HG02759 (cell line): ENCODE measurements around the gene PKNOX1.
"Not testable (repeated sequence)": the region's sequence is repeated elsewhere in the genome, so short reads cannot be mapped to it uniquely, and the experiment has no call there.

ENCODE experiments used
- ATAC-seq: cut with Tn5 transposase; IDR thresholded peaks from one replicate; pipeline ENCODE4 v1.9.1; 2021; ENCODE audit warnings: mild to moderate bottlenecking, moderate library complexity; ENCODE audit not compliant: unreplicated experiment

The PKNOX1 gene

GRCh38 chr21:42949094-42949755, 25.1 kb upstream of the PKNOX1 start:
- not testable (repeated sequence) for ATAC-seq

DNA sequence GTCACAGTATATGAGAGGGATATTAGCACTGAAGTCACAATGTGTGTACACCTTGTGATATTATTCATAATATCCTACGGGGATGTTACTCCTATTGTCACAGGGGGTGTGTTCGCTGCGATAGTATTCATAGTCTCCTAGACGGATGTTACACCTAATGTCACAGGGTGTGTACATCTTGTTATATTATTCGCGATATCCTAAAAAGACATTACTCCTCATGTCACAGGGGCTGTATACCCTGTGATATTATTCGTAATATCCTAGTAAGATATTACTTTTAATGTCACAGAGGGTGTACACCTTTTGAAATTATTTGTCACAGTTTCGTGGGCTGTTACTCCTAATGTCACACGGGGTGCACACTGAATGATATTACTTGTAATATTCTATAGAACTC, 23.2 kb upstream of the PKNOX1 start:
- not testable (repeated sequence) for ATAC-seq

DNA sequence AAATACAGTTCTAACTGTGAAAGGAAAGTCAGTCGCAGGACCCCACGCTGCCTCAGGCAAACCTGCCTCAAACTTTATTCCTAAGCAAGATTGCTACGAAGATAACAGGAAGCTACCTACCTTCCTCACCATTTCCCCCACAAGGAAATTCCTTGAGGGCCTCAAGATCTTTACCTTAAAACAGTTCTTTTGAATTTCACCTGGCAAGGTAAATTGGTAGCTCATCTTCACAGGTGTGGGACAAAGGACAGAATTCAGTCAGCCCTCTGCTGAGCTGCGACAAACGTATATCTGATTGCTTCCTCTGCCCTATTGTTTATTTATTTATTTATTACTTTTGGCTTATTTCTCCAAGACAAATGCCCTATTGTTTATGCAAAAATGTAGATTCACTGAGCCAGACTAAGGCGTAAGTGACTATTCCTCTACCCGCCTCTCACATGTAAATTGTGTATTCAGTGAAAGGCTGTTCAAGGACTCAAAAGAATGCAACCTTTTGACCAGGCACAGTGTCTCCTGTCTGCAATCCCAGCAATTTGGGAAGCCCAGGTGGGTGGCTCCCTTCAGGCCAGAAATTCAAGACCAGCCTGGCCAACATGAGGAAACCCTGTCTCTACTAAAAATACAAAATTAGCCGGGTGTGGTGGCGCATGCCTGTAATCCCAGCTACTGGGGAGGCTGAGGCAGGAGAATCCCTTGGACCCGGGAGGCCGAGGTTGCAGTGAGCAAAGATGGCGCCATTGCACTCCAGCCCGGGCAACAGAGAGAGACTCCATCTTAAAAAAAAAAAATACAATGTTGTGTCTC, 17.3 kb upstream of the PKNOX1 start:
- ATAC-seq, result peak; percentile 97

GRCh38 chr21:42958122-42958521, 16.2 kb upstream of the PKNOX1 start:
- ATAC-seq, result not testable (repeated sequence)

DNA sequence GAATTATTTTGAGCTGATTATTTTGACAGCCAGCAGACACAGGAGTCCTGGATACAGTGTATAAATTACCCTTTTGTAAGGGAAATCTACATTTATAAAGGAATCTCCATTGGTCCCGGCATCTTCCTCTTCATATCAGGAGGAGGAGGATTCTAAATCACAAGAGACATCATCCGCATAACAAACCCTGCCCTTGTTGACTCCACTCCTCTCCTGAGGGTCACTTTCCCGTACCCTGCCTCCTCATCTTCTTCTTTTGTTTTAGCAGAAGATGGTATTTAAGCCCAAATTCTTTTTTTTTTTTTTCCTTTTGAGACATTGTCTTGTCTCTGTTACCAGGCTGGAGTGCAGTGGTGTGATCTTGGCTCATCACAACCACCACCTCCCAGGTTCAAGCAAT, 14.6 kb upstream of the PKNOX1 start:
- ATAC-seq, result no peak

- ATAC-seq, result no peak
Observed at GRCh38 chr21:42962380-42963007, 11.9 kb upstream of the PKNOX1 start.

DNA sequence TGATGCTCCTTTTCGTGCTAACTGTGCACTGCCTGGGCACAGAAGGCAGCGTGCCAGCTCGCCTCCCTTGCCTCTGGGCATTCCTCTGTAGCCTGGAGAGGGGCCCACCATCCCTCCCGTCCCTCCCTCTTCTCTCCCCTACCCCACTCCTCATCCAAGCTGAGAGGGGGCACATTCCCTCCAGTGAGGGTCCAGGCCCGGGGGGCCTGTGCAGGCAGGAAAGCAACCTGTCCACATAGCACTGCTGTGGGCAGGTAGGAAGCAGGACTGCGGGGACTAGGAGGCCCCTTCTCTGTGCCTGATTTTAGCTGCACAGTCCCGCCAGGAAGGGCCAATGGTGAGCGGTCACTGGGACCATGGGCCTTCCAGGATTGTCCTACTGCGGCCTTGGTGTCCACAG, 10.3 kb upstream of the PKNOX1 start:
- no peak for ATAC-seq

DNA sequence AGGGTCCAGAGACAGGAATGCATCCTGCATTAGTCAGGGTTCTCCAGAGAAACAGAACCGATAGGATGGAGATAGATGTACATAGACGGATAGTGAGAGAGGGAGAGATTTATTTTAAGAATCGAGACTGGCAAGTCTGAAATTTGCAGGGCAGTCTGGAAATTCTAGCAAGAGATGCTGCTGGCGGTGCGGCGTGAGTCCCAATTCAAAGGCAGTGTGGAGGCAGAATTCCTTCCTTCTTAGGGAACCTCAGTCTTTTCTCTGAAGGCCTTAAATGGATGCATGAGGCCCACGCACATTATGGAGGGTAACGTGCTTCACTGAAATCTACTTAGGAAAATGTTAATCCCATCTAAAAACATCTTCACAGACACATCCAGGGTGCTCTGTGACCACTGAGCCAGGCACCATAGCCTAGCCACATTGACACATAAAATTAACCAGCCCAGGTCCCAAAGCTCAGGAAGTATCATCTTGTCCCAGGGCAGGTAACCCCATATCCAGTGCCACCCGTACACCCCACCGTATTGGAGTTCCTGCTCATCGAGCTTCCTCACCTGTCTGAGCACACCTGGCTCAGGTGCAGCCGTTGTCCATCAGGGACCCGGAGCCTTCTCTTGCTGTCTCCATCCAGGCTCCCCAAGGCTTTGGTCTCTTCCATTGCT, 9.7 kb upstream of the PKNOX1 start:
- ATAC-seq, result no peak

GRCh38 chr21:42965211-42965560, 9.2 kb upstream of the PKNOX1 start:
- ATAC-seq, result no peak

GRCh38 chr21:42967616-42968015, 6.7 kb upstream of the PKNOX1 start:
- ATAC-seq, result not testable (repeated sequence)

DNA sequence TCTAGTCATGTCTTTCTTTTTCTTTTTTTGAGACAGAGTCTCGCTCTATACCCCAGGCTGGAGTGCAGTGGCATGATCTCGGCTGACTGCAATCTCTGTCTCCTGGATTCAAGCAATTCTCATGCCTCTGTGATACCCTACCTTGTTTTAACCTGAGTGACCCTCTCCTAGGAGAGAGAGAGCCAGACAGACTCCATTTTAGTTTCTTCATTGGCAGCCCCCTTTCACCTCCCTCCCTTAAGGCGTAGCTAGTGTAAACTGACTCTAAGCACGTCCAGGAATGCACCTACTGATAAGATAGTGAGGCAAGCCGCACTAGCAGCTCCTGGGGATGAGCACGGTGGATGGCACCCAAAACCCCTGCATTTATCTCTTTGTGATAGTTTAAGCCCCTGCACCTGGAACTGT, 5.2 kb upstream of the PKNOX1 start:
- ATAC-seq, result no peak

DNA sequence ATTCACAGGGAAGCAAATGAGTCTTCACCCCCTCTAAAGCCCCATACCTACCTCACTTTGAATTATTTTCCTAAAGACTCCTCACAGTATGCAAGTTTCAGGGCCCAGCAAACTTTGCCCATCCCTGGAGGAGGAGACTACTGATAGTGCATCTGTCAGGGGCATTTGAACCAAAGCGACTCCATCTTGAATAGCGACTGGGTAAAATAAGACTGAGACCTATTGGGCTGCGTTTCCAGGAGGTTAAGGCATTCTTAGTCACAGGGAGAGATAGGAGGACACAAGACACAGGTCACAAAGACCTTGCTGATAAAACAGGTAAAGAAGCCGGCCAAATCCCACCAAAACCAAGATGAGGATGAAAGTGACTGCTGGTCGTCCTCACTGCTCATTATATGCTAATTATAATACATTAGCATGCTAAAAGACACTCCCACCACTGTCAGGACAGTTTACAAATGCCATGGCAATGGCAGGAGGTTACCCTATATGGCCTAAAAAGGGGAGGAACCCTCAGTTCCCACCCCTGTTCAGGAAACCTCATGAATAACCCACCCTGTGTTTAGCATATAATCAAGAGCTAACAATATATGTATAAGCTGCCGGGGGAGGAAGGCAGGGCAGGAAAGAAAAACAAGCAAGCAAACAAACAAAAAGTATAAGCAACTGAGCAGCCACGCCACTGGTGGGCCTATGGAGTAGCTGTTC, 3.3 kb upstream of the PKNOX1 start:
- ATAC-seq, result no peak

DNA sequence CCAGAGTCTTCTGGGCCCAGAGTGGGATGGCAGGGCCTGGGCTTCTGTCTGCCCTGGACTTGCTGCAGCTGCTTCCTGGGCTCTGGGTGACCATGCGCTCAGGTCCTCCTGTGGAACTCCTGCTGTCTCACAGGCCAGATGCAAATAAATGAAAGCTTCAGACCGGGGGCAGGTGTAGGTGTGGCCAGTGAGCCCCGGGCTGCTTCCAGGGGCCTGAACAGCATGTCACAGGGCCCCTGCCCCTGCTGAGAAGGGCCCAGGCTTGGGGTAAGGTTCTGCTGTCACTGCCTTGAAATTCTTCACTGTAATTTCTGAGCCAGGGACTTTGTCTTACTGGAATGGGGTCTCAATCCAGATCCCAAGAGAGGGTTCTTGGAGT, 2.5 kb upstream of the PKNOX1 start:
- ATAC-seq, result no peak

DNA sequence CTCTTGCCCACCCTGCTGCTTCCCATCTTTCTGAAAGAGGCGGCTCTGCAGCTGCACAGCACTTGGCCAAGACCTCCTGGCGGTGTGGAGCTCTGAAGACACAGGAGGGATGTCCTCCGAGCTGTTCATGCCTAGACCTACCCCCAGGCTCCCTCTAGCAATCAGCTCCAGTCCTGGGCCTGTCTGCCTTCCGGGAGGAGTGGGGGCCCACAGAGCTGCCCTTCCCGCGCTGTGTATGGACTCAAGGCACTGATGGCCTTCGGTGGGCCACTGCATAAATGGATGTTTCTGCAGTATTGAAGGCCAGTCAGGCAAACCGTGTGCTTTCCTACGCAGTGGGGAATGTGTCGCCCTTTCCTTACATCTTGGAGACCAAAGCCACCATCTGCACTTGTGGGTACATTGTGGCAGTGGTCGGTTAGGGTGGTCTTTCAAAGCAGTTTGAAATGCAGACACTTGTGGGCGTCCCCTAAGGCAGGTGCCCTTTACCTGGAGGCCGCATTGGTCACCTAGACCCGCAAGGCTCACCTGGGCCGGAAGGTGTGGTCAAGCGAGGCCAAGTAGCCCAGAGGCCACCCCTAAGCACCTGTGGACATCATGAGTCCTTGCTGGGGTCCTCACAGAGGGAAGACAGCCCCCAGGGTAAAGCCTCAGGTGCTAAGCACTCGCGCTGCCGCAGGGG, 912 bp upstream of the PKNOX1 start:
- peak; percentile 25 for ATAC-seq

- ATAC-seq, result peak; percentile 40
Observed at GRCh38 chr21:42974832-42975820, 764 bp downstream of the PKNOX1 start.

DNA sequence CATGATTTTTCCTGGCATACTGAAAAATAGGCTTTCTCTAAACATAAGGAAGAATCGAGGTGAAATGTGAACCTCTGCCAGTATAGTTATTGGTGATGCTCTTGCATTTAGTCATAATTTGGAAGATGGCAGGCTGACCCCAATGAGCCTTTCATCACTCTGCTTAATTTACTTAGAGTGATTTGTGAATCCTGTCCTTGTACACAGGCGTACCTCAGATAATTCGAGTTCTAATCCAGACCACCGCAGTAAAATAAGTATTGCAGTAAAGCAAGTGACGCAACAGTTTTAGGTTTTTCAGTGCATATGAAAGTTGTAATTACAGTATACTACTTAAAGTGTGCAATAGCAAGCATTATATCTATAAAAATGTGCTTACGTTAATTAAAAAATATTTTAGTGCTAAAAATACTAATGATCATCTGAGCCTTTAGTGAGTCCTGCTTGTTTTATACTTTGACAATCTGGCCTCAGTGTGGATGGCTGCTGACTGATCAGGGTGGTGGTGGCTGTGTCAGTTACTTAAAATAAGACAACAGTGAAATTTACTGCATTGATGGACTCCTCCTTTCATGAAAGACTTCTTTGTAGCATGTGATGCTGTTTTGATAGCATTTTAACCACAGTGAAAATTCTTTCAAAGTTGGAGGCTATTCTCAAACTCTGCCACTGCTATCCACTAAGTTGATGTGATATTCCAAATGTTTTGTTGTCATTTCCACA, 1.7 kb downstream of the PKNOX1 start:
- ATAC-seq, result no peak

DNA sequence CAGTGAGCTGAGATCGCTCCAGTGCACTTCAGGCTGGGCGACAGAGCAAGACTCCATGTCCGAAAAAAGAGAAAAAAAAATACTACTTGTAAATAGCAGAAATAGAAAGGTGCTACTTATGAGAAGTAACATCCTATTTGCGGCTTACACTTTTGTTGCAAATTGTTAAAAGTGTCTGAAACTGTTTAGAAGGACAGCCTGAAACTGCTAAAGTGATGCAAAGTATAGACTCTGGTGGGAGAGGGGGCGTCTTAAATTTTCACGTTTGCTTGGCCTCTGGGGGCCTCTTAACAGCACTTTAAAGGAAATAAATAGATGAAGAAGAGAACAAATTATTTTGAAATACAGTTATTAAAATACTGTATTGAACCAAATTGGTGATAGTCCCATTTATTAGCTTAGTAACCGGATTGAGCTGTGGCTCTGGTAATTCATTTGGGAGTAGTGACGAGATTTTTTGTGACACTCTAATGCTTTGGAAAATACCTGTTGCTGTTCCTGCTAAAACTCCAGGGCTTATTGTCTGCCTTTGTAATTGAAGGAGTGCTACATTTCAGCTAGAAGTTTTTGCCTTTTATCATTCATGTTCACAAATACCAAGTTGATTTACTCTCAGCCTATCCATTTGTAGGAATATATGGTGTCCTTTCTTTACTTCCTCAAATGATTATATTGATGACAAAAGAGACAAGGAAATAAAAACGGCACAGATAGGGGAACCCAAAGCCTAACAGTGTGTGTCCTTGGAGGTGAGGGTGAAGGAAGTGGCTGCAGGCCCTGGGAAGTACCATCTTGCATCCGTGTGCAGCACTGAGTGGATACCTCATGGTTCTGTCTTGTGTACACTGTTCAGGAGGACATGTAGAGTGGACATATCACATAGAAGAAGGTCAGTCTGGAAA, 6.2 kb downstream of the PKNOX1 start:
- ATAC-seq, result no peak

- ATAC-seq, result no peak
Observed at GRCh38 chr21:42981214-42981523, 6.8 kb downstream of the PKNOX1 start.
